Keratinocyte (primary cell): Measurements from ENCODE around the gene ATN1.

Experiments
- EZH2 ChIP-seq: IDR thresholded peaks from one replicate; pipeline ENCODE4 v1.6.1; 2012; ENCODE audit warnings: inconsistent platforms, mild to moderate bottlenecking, low read length, moderate library complexity
- TF ChIP-seq, protein P1 (sequence below), 3 experiments: IDR thresholded peaks in 1 of 3; conservative IDR thresholded peaks in 1 of 3; optimal IDR thresholded peaks in 1 of 3; 2 replicates in 2 of 3; 3 replicates in 1 of 3; pipeline versions ENCODE3 to v1.5.1; 2011; ENCODE audit warnings: low read length in 3 of 3, mild to moderate bottlenecking in 3 of 3, moderate library complexity in 2 of 3, control low read depth in 1 of 3, inconsistent platforms in 1 of 3; ENCODE audit not compliant: insufficient read depth in 2 of 3; ENCODE audit errors: extremely low read depth in 1 of 3

- TF ChIP-seq, protein P1, sequence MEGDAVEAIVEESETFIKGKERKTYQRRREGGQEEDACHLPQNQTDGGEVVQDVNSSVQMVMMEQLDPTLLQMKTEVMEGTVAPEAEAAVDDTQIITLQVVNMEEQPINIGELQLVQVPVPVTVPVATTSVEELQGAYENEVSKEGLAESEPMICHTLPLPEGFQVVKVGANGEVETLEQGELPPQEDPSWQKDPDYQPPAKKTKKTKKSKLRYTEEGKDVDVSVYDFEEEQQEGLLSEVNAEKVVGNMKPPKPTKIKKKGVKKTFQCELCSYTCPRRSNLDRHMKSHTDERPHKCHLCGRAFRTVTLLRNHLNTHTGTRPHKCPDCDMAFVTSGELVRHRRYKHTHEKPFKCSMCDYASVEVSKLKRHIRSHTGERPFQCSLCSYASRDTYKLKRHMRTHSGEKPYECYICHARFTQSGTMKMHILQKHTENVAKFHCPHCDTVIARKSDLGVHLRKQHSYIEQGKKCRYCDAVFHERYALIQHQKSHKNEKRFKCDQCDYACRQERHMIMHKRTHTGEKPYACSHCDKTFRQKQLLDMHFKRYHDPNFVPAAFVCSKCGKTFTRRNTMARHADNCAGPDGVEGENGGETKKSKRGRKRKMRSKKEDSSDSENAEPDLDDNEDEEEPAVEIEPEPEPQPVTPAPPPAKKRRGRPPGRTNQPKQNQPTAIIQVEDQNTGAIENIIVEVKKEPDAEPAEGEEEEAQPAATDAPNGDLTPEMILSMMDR (optimal IDR thresholded peaks at IDR 0.05 in 1 of 3, IDR thresholded peaks at IDR 0.05 in 1 of 3, conservative IDR thresholded peaks at IDR 0.05 in 1 of 3; ENCODE audit: extremely low read depth in 1 of 3, insufficient read depth in 2 of 3, low read length in 3 of 3) = no peak
- no peak for TF ChIP-seq EZH2
Measured at GRCh38 chr12:6951551-6952120, 23.9 kb downstream of the ATN1 start.
